Esophagus squamous epithelium (tissue), 5 donors: ENCODE data around the gene ANP32D. TPM values are rescaled to one million over a fixed set of nuclear protein-coding genes. Genes with fewer than 3 reads are reported as not detected.
A peak's percentile ranks its signal among the peaks of the same experiment; 100 is the strongest.
"Not testable (repeated sequence)": the region's sequence is repeated elsewhere in the genome, so short reads cannot be mapped to it uniquely, and the experiment has no call there.

ENCODE experiments used
- DNase-seq: peaks from one replicate; lab custom pipeline; 2025; lab: John Stamatoyannopoulos, UW
- H3K27ac ChIP-seq, 4 donors: fragments of 200-600 bp; sonication (generic); one replicate each; pipeline ENCODE4 v1.5.1; 2016 to 2019; ENCODE audit warnings: mild to moderate bottlenecking in 1 of 4
- H3K27me3 ChIP-seq, 4 donors: fragments of 200-600 bp; sonication (generic); 1 replicate in 3 of 4; 2 replicates in 1 of 4; pipeline versions ENCODE4 v1.5.1 to v1.6.0; 2017 to 2021; ENCODE audit warnings: antibody characterized with exemption in 1 of 4
- H3K36me3 ChIP-seq, 3 donors: fragments of 200-600 bp; sonication (generic); one replicate each; pipeline ENCODE4 v1.5.1; 2016 to 2019
- H3K4me1 ChIP-seq, 3 donors: fragments of 200-600 bp; sonication (generic); one replicate each; pipeline ENCODE4 v1.5.1; 2017 to 2019
- H3K4me3 ChIP-seq, 4 donors: fragments of 200-600 bp; sonication (generic); 1 replicate in 3 of 4; 2 replicates in 1 of 4; pipeline ENCODE4 v1.5.1; 2016 to 2019; ENCODE audit warnings: mild to moderate bottlenecking in 2 of 4, moderate library complexity in 1 of 4
- H3K9me3 ChIP-seq, 3 donors: fragments of 200-600 bp; sonication (generic); one replicate each; pipeline ENCODE4 v1.5.1; 2016 to 2019
- POLR2A ChIP-seq, 4 donors: fragments of 450-650 bp; IDR thresholded peaks; one replicate each; pipeline ENCODE4 v1.6.1; 2017; ENCODE audit warnings: antibody characterized with exemption in 4 of 4, mild to moderate bottlenecking in 4 of 4, moderate library complexity in 3 of 4
- whole genome bisulfite sequencing, 2 donors: methylation state at CpG; one replicate each; pipeline ENCODE4 v1.1.5; 2018; 5-methylcytosine and 5-hydroxymethylcytosine counted together
- intact Hi-C: fragments of 100-400 bp; cut with DNase I; formaldehyde crosslinking; loops from one replicate; pipeline ENCODE4 v1.15.0; 2022
- total RNA-seq, 4 donors: library from RNA; depleted of rRNA; stranded (reverse); fragments of >200 nt; gene quantifications; one replicate each; pipeline ENCODE4 v1.1.0, GENCODE V29; 2016
- TF ChIP-seq, protein P1 (sequence below), 6 experiments: fragments of 450-650 bp in 4 of 6; fragments of 200-600 bp in 2 of 6; sonication (generic) in 2 of 6; IDR thresholded peaks; one replicate each; pipeline ENCODE4 v1.5.1; 2016 to 2019; ENCODE audit warnings: antibody characterized with exemption in 6 of 6, mild to moderate bottlenecking in 4 of 6, moderate library complexity in 4 of 6
- donor health status: DM: yes; HTN: yes; CAD: no.

ANP32D gene
- total RNA-seq, 4 donors from 2014 or later: not detected

DNA sequence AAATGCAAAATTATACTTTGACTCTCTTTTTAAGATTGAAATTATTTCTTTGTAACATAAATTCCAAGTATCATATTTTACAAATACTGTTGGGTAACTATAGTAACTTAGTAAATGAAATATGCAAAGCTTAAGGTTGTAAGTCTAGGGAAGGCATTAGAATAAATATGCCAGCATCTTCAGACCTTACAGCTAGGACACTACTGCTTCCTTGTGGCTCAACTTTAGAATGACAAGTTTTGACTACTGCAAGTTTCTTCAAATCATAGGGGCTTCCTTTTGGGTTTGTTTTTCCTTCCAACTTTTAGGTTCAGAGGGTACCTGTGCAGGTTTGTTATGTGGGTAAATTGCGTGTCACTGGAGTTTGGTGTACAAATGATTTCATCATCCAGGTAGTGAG, 17.7 kb upstream of the ANP32D start:
- TF ChIP-seq, protein P1, sequence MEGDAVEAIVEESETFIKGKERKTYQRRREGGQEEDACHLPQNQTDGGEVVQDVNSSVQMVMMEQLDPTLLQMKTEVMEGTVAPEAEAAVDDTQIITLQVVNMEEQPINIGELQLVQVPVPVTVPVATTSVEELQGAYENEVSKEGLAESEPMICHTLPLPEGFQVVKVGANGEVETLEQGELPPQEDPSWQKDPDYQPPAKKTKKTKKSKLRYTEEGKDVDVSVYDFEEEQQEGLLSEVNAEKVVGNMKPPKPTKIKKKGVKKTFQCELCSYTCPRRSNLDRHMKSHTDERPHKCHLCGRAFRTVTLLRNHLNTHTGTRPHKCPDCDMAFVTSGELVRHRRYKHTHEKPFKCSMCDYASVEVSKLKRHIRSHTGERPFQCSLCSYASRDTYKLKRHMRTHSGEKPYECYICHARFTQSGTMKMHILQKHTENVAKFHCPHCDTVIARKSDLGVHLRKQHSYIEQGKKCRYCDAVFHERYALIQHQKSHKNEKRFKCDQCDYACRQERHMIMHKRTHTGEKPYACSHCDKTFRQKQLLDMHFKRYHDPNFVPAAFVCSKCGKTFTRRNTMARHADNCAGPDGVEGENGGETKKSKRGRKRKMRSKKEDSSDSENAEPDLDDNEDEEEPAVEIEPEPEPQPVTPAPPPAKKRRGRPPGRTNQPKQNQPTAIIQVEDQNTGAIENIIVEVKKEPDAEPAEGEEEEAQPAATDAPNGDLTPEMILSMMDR (IDR thresholded peaks at IDR 0.05): peak in 4 of 6 experiments; percentile 25 to 51 (median 32)
- no peak for TF ChIP-seq POLR2A (IDR thresholded peaks at IDR 0.05)
- no peaks in the 10 kb centered on the region for H3K9me3 ChIP-seq
- DNase-seq: no peak
- H3K4me1 ChIP-seq: no peaks in the 10 kb centered on the region
- H3K27ac ChIP-seq: no peak overlapping the region
- H3K36me3 ChIP-seq: no peaks in the 10 kb centered on the region
- WGBS, 2 donors: 76% methylated on average over 1 of the region's 1 CpG
- no peak overlapping the region for H3K4me3 ChIP-seq
- no peaks in the 10 kb centered on the region for H3K27me3 ChIP-seq
- intact Hi-C loops: no loop called here

GRCh38 chr12:48455116-48455515, 17.2 kb upstream of the ANP32D start:
- Histone ChIP-seq H3K4me1 (no peaks in the 10 kb centered on the region), H3K4me3 (no peak overlapping the region), H3K36me3 (no peaks in the 10 kb centered on the region), H3K9me3 (no peaks in the 10 kb centered on the region), H3K27me3 (no peaks in the 10 kb centered on the region), H3K27ac (no peak overlapping the region)
- intact Hi-C loops: no loop called here
- no peak for DNase-seq
- 48 to 70% methylated on average over 2 of the region's 2 CpGs for WGBS, 2 donors
- TF ChIP-seq, protein P1 (IDR thresholded peaks at IDR 0.05): no peak
- TF ChIP-seq POLR2A (IDR thresholded peaks at IDR 0.05): no peak

DNA sequence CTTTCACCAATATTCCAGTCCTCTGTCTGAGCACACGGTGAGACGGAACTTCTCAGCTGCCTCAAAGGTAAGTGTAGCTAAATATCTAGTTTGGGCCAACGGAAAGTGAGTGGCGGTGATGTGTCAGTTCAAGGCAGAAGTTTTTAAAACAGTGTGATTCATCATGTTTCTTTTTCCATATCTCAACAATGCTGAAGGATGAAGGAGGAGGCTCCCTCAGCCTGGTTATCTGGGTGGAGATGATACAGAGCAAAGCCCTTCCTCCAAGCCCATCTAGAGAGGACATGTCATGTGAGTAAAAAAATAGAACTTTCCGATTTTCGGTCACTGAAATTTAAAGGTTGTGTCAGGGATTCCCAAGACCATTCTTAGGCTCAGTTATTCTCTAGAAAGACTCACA, 13.1 kb upstream of the ANP32D start:
- Histone ChIP-seq H3K9me3 (no peaks in the 10 kb centered on the region), H3K27me3 (no peaks in the 10 kb centered on the region), H3K27ac (no peak overlapping the region), H3K4me1 (no peaks in the 10 kb centered on the region), H3K36me3 (no peaks in the 10 kb centered on the region), H3K4me3 (no peak overlapping the region)
- WGBS, 2 donors: 83 to 87% methylated on average over 6 of the region's 6 CpGs
- no peak for DNase-seq
- intact Hi-C loops: no loop called here
- TF ChIP-seq POLR2A (IDR thresholded peaks at IDR 0.05): no peak
- TF ChIP-seq, protein P1 (IDR thresholded peaks at IDR 0.05): no peak

DNA sequence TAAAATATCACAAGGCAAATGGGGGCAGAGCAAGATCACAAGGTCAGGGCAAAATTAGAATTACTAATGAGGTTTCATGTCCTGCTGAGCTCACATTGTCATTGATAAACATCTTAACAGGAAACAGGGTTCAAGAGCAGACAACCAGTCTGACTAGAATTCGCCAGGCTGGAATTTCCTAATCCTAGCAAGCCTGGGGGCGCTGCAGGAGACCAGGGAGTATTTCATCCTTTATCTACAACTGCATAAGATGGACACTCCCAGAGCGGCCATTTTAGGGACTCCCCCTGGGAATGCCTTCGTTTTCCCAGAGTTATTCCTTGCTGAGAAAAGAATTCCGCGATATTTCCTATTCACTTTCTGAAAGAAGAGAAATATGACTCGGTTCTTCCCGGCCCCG, 3.3 kb upstream of the ANP32D start:
- H3K4me3 ChIP-seq, DNase-seq, H3K27ac ChIP-seq, H3K36me3 ChIP-seq, H3K4me1 ChIP-seq, H3K27me3 ChIP-seq, intact Hi-C loops: not testable (repeated sequence)
- 85 to 89% methylated on average over 9 of the region's 9 CpGs for WGBS, 2 donors
- H3K9me3 ChIP-seq: peaks cover 0 to 23% (median 8%) of the 10 kb centered on the region in 3 donors

DNA sequence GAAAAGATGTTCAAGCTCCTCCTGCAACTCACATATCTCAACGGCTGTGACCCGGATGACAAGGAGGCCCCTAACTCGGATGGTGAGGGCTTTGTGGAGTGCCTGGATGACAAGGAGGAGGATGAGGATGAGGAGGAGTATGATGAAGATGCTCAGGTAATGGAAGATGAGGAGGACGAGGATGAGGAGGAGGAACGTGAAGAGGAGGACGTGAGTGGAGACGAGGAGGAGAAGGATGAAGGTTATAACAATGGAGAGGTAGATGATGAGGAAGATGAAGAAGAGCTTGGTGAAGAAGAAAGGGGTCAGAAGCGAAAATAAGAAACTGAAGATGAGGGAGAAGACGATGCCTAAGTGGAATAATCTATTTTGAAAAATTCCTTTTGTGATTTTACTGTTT, 702 bp downstream of the ANP32D start:
- no peak for DNase-seq
- Histone ChIP-seq H3K27me3 (no peaks in the 10 kb centered on the region), H3K9me3 (peaks cover 0 to 23% (median 8%) of the 10 kb centered on the region in 3 donors), H3K4me3 (no peak overlapping the region), H3K27ac (no peak overlapping the region), H3K36me3 (no peaks in the 10 kb centered on the region), H3K4me1 (no peaks in the 10 kb centered on the region)
- intact Hi-C loops: no loop called here
- WGBS, 2 donors: 79% methylated on average over 9 of the region's 9 CpGs
- TF ChIP-seq, protein P1 (IDR thresholded peaks at IDR 0.05): no peak
- TF ChIP-seq POLR2A (IDR thresholded peaks at IDR 0.05): no peak

DNA sequence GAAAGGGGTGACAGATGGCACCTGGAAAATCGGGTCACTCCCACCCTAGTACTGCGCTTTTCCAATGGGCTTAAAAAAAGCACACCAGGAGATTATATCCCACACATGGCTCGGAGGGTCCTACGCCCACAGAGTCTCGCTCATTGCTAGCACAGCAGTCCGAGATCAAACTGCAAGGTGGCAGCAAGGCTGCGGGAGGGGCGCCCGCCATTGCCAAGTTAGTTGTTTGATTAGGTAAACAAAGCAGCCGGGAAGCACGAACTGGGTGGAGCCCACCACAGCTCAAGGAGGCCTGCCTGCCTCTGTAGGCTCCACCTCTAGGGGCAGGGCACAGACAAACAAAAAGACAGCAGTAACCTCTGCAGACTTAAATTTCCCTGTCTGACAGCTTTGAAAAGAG, 2.1 kb downstream of the ANP32D start:
- not testable (repeated sequence) for H3K4me1 ChIP-seq, DNase-seq
- H3K9me3 ChIP-seq: peaks cover 0 to 13% (median 5%) of the 10 kb centered on the region in 3 donors

More for the DNA sequence above, 2.1 kb downstream of the ANP32D start:
- TF ChIP-seq, protein P1 (IDR thresholded peaks at IDR 0.05): peak in 1 of 6 experiments; percentile 38
- 67 to 81% methylated on average over 4 to 10 of the region's 11 CpGs for WGBS, 2 donors
- H3K4me3 ChIP-seq, H3K27me3 ChIP-seq, H3K27ac ChIP-seq, H3K36me3 ChIP-seq, intact Hi-C loops: not testable (repeated sequence)
